Measurements from ENCODE around the gene SH2D5.
"Not testable (repeated sequence)": the region's sequence is repeated elsewhere in the genome, so short reads cannot be mapped to it uniquely, and the experiment has no call there.

SH2D5 gene

DNA sequence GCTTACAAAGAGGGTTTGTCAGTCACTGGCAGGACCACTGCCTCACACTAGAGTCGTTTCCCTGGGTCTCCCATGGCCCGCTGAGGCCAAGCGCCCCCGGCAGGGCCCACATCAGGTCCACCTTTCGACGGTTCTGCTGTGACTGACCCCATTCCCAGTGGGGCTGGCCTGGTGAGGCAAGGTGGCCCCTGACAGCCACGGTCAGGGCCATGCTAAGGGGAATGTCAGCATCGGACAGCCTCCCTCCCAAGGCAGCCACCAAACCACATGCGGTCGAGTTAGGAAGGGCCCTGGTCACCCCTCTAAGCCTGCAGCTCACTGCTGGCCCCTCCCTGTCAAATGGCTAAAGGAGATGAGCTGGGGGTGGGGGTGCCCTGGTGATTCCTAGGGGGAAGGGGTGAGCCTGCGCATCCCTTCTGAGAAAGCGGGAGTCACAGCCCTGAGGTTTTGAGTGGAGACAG is 11.8 kb downstream of the SH2D5 start:
- no peak for DNase-seq
- H3K9ac ChIP-seq (ENCODE audit: low read length): no peak overlapping the region

GRCh38 chr1:20719871-20720620 is 12.5 kb downstream of the SH2D5 start:
- H3K36me3 ChIP-seq (replicated peaks; ENCODE audit: insufficient read depth, low read length): no peaks in the 10 kb centered on the region
- no peaks in the 10 kb centered on the region for H3K79me2 ChIP-seq (ENCODE audit: low read length)
- no peaks in the 10 kb centered on the region for H4K20me1 ChIP-seq (ENCODE audit: insufficient read depth, low read length)
- DNase-seq: no peak
- H3K9me2 ChIP-seq (replicated peaks; ENCODE audit: insufficient read depth, low read length): no peaks in the 10 kb centered on the region
- no peak overlapping the region for H3K4me3 ChIP-seq (ENCODE audit: low read length)
- no peaks in the 10 kb centered on the region for H3K9me3 ChIP-seq (replicated peaks; ENCODE audit: insufficient read depth, low read length)
- H2AFZ ChIP-seq (ENCODE audit: low read length): no peak overlapping the region
- TF ChIP-seq EZH2phosphoT487 (IDR thresholded peaks at IDR 0.05; ENCODE audit: low read length): no peak
- H3K27me3 ChIP-seq (replicated peaks; ENCODE audit: insufficient read depth, low read length): peaks cover 94% of the 10 kb centered on the region
- H3K9ac ChIP-seq (ENCODE audit: low read length): no peak overlapping the region
- no peaks in the 10 kb centered on the region for H3K4me1 ChIP-seq (ENCODE audit: low read length)
- H3K27ac ChIP-seq (ENCODE audit: low read length): no peak overlapping the region
- no peak overlapping the region for H3K4me2 ChIP-seq (ENCODE audit: low read depth, low read length)
- H3F3A ChIP-seq (ENCODE audit: insufficient read depth, low read length): no peaks in the 10 kb centered on the region

More for the DNA sequence above, 11.8 kb downstream of the SH2D5 start:
- Histone ChIP-seq H3K4me2 (ENCODE audit: low read depth, low read length) (no peak overlapping the region), H3K4me3 (ENCODE audit: low read length) (no peak overlapping the region), H3K79me2 (ENCODE audit: low read length) (no peaks in the 10 kb centered on the region), H3K9me2 (replicated peaks; ENCODE audit: insufficient read depth, low read length) (no peaks in the 10 kb centered on the region), H3K27ac (ENCODE audit: low read length) (no peak overlapping the region), H3K9me3 (replicated peaks; ENCODE audit: insufficient read depth, low read length) (no peaks in the 10 kb centered on the region), H3K36me3 (replicated peaks; ENCODE audit: insufficient read depth, low read length) (no peaks in the 10 kb centered on the region), H2AFZ (ENCODE audit: low read length) (no peak overlapping the region), H3F3A (ENCODE audit: insufficient read depth, low read length) (no peaks in the 10 kb centered on the region), H3K4me1 (ENCODE audit: low read length) (no peaks in the 10 kb centered on the region), H4K20me1 (ENCODE audit: insufficient read depth, low read length) (no peaks in the 10 kb centered on the region), H3K27me3 (replicated peaks; ENCODE audit: insufficient read depth, low read length) (peaks cover 94% of the 10 kb centered on the region)
- no peak for TF ChIP-seq EZH2phosphoT487 (IDR thresholded peaks at IDR 0.05; ENCODE audit: low read length)
- no peak for TF ChIP-seq EZH2 (optimal IDR thresholded peaks at IDR 0.05; ENCODE audit: low read depth, low read length)
- TF ChIP-seq, protein P1, sequence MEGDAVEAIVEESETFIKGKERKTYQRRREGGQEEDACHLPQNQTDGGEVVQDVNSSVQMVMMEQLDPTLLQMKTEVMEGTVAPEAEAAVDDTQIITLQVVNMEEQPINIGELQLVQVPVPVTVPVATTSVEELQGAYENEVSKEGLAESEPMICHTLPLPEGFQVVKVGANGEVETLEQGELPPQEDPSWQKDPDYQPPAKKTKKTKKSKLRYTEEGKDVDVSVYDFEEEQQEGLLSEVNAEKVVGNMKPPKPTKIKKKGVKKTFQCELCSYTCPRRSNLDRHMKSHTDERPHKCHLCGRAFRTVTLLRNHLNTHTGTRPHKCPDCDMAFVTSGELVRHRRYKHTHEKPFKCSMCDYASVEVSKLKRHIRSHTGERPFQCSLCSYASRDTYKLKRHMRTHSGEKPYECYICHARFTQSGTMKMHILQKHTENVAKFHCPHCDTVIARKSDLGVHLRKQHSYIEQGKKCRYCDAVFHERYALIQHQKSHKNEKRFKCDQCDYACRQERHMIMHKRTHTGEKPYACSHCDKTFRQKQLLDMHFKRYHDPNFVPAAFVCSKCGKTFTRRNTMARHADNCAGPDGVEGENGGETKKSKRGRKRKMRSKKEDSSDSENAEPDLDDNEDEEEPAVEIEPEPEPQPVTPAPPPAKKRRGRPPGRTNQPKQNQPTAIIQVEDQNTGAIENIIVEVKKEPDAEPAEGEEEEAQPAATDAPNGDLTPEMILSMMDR (IDR thresholded peaks at IDR 0.05; ENCODE audit: low read length): no peak

- no peaks in the 10 kb centered on the region for H3K9me3 ChIP-seq (replicated peaks; ENCODE audit: insufficient read depth, low read length)
- no peaks in the 10 kb centered on the region for H3K9me2 ChIP-seq (replicated peaks; ENCODE audit: insufficient read depth, low read length)
- no peak overlapping the region for H3K4me3 ChIP-seq (ENCODE audit: low read length)
- no peak overlapping the region for H3K27ac ChIP-seq (ENCODE audit: low read length)
- peaks cover 90% of the 10 kb centered on the region for H3K27me3 ChIP-seq (replicated peaks; ENCODE audit: insufficient read depth, low read length)
- H2AFZ ChIP-seq (ENCODE audit: low read length): no peak overlapping the region
- DNase-seq: no peak
- H3K79me2 ChIP-seq (ENCODE audit: low read length): no peaks in the 10 kb centered on the region
- H3K4me1 ChIP-seq (ENCODE audit: low read length): no peaks in the 10 kb centered on the region
- no peaks in the 10 kb centered on the region for H3K36me3 ChIP-seq (replicated peaks; ENCODE audit: insufficient read depth, low read length)
- no peaks in the 10 kb centered on the region for H4K20me1 ChIP-seq (ENCODE audit: insufficient read depth, low read length)
- no peaks in the 10 kb centered on the region for H3F3A ChIP-seq (ENCODE audit: insufficient read depth, low read length)
- H3K9ac ChIP-seq (ENCODE audit: low read length): no peak overlapping the region
- H3K4me2 ChIP-seq (ENCODE audit: low read depth, low read length): no peak overlapping the region
- TF ChIP-seq EZH2phosphoT487 (IDR thresholded peaks at IDR 0.05; ENCODE audit: low read length): no peak
- TF ChIP-seq EZH2 (optimal IDR thresholded peaks at IDR 0.05; ENCODE audit: low read depth, low read length): no peak
- TF ChIP-seq, protein P1 (IDR thresholded peaks at IDR 0.05; ENCODE audit: low read length): no peak
Measured at GRCh38 chr1:20719261-20719660, 13.2 kb downstream of the SH2D5 start.

DNA sequence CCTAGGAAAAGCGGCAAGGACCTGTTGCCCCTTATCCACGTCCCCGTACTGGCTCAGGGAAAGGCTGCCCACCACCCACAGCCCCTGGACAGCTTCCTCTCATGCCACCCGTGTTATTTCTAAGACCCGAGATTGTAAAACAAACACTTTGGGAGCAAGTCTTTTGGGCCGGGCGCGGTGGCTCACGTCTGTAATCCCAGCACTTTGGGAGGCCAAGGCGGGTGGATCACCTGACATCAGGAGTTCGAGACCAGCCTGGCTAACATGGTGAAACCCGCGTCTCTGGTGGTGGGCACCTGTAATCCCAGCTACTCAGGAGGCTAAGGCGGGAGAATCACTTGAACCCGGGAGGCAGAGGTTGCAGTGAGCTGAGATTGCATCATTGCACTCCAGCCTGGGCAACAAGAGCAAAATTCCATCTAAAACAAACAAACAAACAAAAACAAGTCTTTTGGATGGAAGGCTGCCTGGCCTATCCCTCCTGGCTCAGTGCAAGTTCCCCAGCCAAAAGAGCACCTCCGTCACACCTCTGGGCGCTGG is 14.1 kb downstream of the SH2D5 start:
- H3K4me3 ChIP-seq (ENCODE audit: low read length): 0 out of 2 replicates have a peak overlapping the region, but pooled peaks have one; percentile 22
- H2AFZ ChIP-seq (ENCODE audit: low read length): not testable (repeated sequence)
- H3K4me2 ChIP-seq (ENCODE audit: low read depth, low read length): peak overlapping the region; percentile 66; the same call in 1 of the 2 replicates

More for the DNA sequence above, 14.1 kb downstream of the SH2D5 start:
- H4K20me1 ChIP-seq (ENCODE audit: insufficient read depth, low read length); H3K36me3 ChIP-seq (replicated peaks; ENCODE audit: insufficient read depth, low read length); H3K9me2 ChIP-seq (replicated peaks; ENCODE audit: insufficient read depth, low read length); H3K4me1 ChIP-seq (ENCODE audit: low read length); DNase-seq; H3K9ac ChIP-seq (ENCODE audit: low read length); H3F3A ChIP-seq (ENCODE audit: insufficient read depth, low read length); H3K27ac ChIP-seq (ENCODE audit: low read length); H3K9me3 ChIP-seq (replicated peaks; ENCODE audit: insufficient read depth, low read length); H3K79me2 ChIP-seq (ENCODE audit: low read length): not testable (repeated sequence)
- H3K27me3 ChIP-seq (replicated peaks; ENCODE audit: insufficient read depth, low read length): peaks cover 81% of the 10 kb centered on the region

Measured in MM.1S (cell line).